Effector CD4-positive, alpha-beta T cell (primary cell): ENCODE measurements around the gene HIPK3.

Experiments used
- DNase-seq: peaks from one replicate; pipeline ENCODE4 v3.0.0-alpha.2; 2020

The HIPK3 gene

GRCh38 chr11:33399421-33399820, 142.2 kb downstream of the HIPK3 start:
- DNase-seq, result no peak

GRCh38 chr11:33402066-33402465, 144.9 kb downstream of the HIPK3 start:
- DNase-seq, result no peak

- no peak for DNase-seq
Measured at GRCh38 chr11:33403344-33403743, 146.2 kb downstream of the HIPK3 start.

GRCh38 chr11:33405834-33406602, 148.8 kb downstream of the HIPK3 start:
- no peak for DNase-seq
